ENCODE results near the gene ORC5. TPM values are rescaled to one million over a fixed set of nuclear protein-coding genes. Genes with fewer than 3 reads are reported as not detected.
"Not testable (repeated sequence)": the region's sequence is repeated elsewhere in the genome, so short reads cannot be mapped to it uniquely, and the experiment has no call there.

Gene ORC5
- total RNA-seq, 3 donors from 2014 or later (not counting 1 experiment from before 2014, with no cell fraction given) = 7.3 to 13.6 (median 11.8) TPM

DNA sequence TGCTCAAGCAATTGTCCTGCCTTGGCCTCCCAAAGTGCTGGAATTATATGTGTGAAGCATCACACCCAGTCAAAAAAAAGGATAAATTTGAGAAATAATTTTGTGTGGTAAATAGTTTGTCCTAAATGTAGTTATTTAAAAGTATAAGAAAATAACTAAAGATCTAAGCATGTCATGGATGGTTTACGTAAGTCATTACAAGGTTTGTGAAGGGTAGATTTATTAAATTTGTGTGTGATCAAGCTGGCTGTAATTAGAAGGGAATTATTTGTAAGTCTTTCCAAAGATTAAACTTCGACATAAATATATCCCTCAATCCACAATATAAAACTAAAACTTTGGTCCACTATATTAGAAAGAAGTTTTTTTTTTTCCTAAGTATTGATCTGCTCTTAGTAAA is 28.6 kb downstream of the ORC5 start:
- H3K9me3 Mint-ChIP-seq = no peaks in the 10 kb centered on the region
- no peak overlapping the region for H3K4me3 Mint-ChIP-seq
- WGBS (ENCODE audit: insufficient coverage) = 100% methylated on average over 1 of the region's 2 CpGs
- Histone ChIP-seq H3K4me3 (ENCODE audit: low read length) (no peak overlapping the region), H3K36me3 (ENCODE audit: control insufficient read depth, insufficient read depth, low read length) (peaks cover 27% of the 10 kb centered on the region), H3K9me3 (ENCODE audit: control insufficient read depth, insufficient read depth, low read length) (no peaks in the 10 kb centered on the region), H3K27ac (ENCODE audit: low read length) (no peak overlapping the region), H3K27me3 (ENCODE audit: control insufficient read depth, insufficient read depth, low read length) (no peaks in the 10 kb centered on the region), H3K4me1 (ENCODE audit: control insufficient read depth, insufficient read depth, low read length) (no peaks in the 10 kb centered on the region)
- peaks cover 16% of the 10 kb centered on the region for H3K36me3 Mint-ChIP-seq
- no peak for DNase-seq
- no peaks in the 10 kb centered on the region for H3K27me3 Mint-ChIP-seq (ENCODE audit: low read depth in 2 of 2)
- ATAC-seq = no peak
- intact Hi-C loops (cut with micrococcal nuclease) = no loop called here
- TF ChIP-seq, protein P1, sequence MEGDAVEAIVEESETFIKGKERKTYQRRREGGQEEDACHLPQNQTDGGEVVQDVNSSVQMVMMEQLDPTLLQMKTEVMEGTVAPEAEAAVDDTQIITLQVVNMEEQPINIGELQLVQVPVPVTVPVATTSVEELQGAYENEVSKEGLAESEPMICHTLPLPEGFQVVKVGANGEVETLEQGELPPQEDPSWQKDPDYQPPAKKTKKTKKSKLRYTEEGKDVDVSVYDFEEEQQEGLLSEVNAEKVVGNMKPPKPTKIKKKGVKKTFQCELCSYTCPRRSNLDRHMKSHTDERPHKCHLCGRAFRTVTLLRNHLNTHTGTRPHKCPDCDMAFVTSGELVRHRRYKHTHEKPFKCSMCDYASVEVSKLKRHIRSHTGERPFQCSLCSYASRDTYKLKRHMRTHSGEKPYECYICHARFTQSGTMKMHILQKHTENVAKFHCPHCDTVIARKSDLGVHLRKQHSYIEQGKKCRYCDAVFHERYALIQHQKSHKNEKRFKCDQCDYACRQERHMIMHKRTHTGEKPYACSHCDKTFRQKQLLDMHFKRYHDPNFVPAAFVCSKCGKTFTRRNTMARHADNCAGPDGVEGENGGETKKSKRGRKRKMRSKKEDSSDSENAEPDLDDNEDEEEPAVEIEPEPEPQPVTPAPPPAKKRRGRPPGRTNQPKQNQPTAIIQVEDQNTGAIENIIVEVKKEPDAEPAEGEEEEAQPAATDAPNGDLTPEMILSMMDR (IDR thresholded peaks at IDR 0.05) = no peak
- H3K4me1 Mint-ChIP-seq = no peaks in the 10 kb centered on the region
- no peak overlapping the region for H3K27ac Mint-ChIP-seq

DNA sequence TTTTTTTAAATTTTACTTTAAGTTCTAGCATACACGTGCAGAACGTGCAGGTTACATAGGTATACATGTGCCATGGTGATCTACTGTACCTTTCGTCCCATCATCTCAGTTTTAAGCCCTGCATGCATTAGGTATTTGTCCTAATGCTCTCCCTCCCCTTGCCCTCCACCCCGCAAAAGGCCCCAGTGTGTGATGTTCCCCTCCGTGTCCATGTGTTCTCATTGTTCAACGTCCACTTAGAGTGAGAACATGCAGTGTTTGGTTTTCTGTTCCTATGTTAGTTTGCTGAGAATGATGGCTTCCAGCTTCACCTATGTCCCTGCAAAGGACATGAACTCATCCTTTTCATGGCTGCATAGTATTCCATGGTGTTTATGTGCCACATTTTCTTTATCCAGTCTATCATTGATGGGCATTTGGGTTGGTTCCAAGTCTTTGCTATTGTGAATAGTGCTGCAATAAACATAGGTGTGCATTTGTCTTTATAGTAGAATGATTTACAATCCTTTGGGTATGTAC is 30.2 kb downstream of the ORC5 start:
- H3K36me3 Mint-ChIP-seq = peaks cover 16% of the 10 kb centered on the region
- not testable (repeated sequence) for DNase-seq

DNA sequence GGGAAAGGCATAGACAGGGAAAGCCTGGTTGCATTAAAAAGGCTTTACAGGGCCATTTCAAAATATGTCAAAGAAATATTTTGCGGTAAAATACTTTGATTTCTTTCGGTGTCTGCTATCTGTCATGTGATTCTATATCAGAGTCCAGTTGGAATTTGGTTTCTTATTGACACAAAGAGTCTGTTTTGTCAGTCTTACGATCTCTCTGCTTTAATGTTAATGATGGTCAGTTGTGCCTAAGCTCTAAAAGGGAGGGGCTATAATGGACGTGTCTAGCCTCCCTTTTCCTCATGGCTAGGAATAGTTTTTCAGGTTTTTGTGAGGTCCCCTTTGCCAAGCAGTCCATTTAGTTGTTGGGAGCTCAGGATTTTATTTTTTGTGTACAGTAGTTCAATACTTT is 31.5 kb downstream of the ORC5 start:
- Histone ChIP-seq H3K36me3 (ENCODE audit: control insufficient read depth, insufficient read depth, low read length) (peaks cover 10% of the 10 kb centered on the region), H3K27ac (ENCODE audit: low read length) (no peak overlapping the region), H3K27me3 (ENCODE audit: control insufficient read depth, insufficient read depth, low read length) (no peaks in the 10 kb centered on the region), H3K9me3 (ENCODE audit: control insufficient read depth, insufficient read depth, low read length) (no peaks in the 10 kb centered on the region), H3K4me3 (ENCODE audit: low read length) (no peak overlapping the region), H3K4me1 (ENCODE audit: control insufficient read depth, insufficient read depth, low read length) (no peaks in the 10 kb centered on the region)
- intact Hi-C loops (cut with micrococcal nuclease) = no loop called here
- no peaks in the 10 kb centered on the region for H3K9me3 Mint-ChIP-seq
- DNase-seq (no peak), ATAC-seq (no peak)
- H3K4me1 Mint-ChIP-seq = no peaks in the 10 kb centered on the region
- TF ChIP-seq, protein P1 (IDR thresholded peaks at IDR 0.05) = no peak
- H3K27ac Mint-ChIP-seq = no peak overlapping the region
- peaks cover 16% of the 10 kb centered on the region for H3K36me3 Mint-ChIP-seq
- WGBS (ENCODE audit: insufficient coverage) = 94% methylated on average over 4 of the region's 4 CpGs
- H3K4me3 Mint-ChIP-seq = no peak overlapping the region
- no peaks in the 10 kb centered on the region for H3K27me3 Mint-ChIP-seq (ENCODE audit: low read depth in 2 of 2)

More for the DNA sequence above, 30.2 kb downstream of the ORC5 start:
- H3K27ac Mint-ChIP-seq; H3K27ac ChIP-seq (ENCODE audit: low read length); H3K9me3 ChIP-seq (ENCODE audit: control insufficient read depth, insufficient read depth, low read length); intact Hi-C loops (cut with micrococcal nuclease); H3K27me3 Mint-ChIP-seq (ENCODE audit: low read depth in 2 of 2); H3K27me3 ChIP-seq (ENCODE audit: control insufficient read depth, insufficient read depth, low read length); H3K4me3 ChIP-seq (ENCODE audit: low read length); ATAC-seq; H3K4me1 Mint-ChIP-seq; H3K4me1 ChIP-seq (ENCODE audit: control insufficient read depth, insufficient read depth, low read length); H3K9me3 Mint-ChIP-seq; H3K4me3 Mint-ChIP-seq: not testable (repeated sequence)
- H3K36me3 ChIP-seq (ENCODE audit: control insufficient read depth, insufficient read depth, low read length) = peaks cover 17% of the 10 kb centered on the region
- 97% methylated on average over 6 of the region's 6 CpGs for WGBS (ENCODE audit: insufficient coverage)

DNA sequence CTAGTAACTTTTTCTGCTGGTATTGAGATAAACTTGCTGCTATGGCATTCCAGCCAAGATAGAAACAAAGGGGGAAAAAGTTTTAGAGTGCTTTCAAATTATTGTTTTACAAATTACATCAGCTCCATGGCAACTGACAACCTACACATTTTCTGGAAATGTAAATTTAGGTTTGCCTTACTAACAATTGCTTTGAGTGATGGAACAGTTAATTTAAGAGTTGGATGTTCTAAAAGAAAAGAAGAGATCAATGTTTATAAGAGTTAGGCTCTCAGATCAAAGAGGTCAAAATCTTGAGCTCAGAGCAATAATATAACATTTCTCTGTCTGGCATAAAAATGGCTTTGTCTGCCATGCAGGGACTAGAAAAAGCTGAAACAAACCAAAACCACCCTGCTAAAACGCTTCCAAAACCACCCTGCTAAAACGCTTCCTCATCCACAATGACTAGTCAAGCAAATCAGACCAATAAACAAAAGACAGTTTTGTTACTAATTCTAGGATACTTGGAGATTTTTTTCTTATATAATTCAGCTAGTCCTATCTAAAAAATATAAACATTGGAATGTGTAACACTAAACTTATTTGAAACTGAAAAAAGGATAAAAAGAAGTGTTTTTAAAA is 32.3 kb downstream of the ORC5 start:
- 33% methylated on average over 1 of the region's 2 CpGs for WGBS (ENCODE audit: insufficient coverage)
- TF ChIP-seq, protein P1 (IDR thresholded peaks at IDR 0.05) = no peak

More for the DNA sequence above, 32.3 kb downstream of the ORC5 start:
- no peaks in the 10 kb centered on the region for H3K4me1 ChIP-seq (ENCODE audit: control insufficient read depth, insufficient read depth, low read length)
- DNase-seq (no peak), ATAC-seq (no peak)
- no peak overlapping the region for H3K27ac Mint-ChIP-seq
- H3K4me3 ChIP-seq (ENCODE audit: low read length) = no peak overlapping the region
- no peaks in the 10 kb centered on the region for H3K27me3 ChIP-seq (ENCODE audit: control insufficient read depth, insufficient read depth, low read length)
- H3K4me3 Mint-ChIP-seq = no peak overlapping the region
- intact Hi-C loops (cut with micrococcal nuclease) = no loop called here
- H3K9me3 ChIP-seq (ENCODE audit: control insufficient read depth, insufficient read depth, low read length) = no peaks in the 10 kb centered on the region
- H3K36me3 ChIP-seq (ENCODE audit: control insufficient read depth, insufficient read depth, low read length) = peaks cover 10% of the 10 kb centered on the region
- no peaks in the 10 kb centered on the region for H3K9me3 Mint-ChIP-seq
- H3K4me1 Mint-ChIP-seq = no peaks in the 10 kb centered on the region
- no peak overlapping the region for H3K27ac ChIP-seq (ENCODE audit: low read length)
- peaks cover 16% of the 10 kb centered on the region for H3K36me3 Mint-ChIP-seq
- H3K27me3 Mint-ChIP-seq (ENCODE audit: low read depth in 2 of 2) = no peaks in the 10 kb centered on the region

All from natural killer cell (primary cell).